Parathyroid adenoma (tissue), 2 donors: ENCODE data around the gene FCRL6.

Source experiments
- H2AFZ ChIP-seq: fragments of 300-600 bp; sonication (generic); one replicate; pipeline ENCODE4 v1.7.0; 2017; ENCODE audit warnings: antibody characterized with exemption, mild to moderate bottlenecking
- H3K27ac ChIP-seq: fragments of 300-600 bp; sonication (generic); one replicate; pipeline ENCODE4 v1.7.0; 2017
- H3K27me3 ChIP-seq: fragments of 300-600 bp; sonication (generic); one replicate; pipeline ENCODE4 v1.7.0; 2017; ENCODE audit warnings: low read length; ENCODE audit not compliant: control insufficient read depth, insufficient read depth
- H3K36me3 ChIP-seq: fragments of 300-600 bp; sonication (generic); one replicate; pipeline ENCODE4 v1.7.0; 2017; ENCODE audit warnings: low read length; ENCODE audit not compliant: control insufficient read depth, insufficient read depth
- H3K4me1 ChIP-seq: fragments of 300-600 bp; sonication (generic); one replicate; pipeline ENCODE4 v1.7.0; 2017; ENCODE audit warnings: control low read depth
- H3K4me2 ChIP-seq: fragments of 300-600 bp; sonication (generic); one replicate; pipeline ENCODE4 v1.7.0; 2017; ENCODE audit warnings: low read length
- H3K4me3 ChIP-seq: fragments of 300-600 bp; sonication (generic); one replicate; pipeline ENCODE4 v1.7.0; 2017; ENCODE audit warnings: low read depth, low read length
- H3K79me2 ChIP-seq: fragments of 300-600 bp; sonication (generic); one replicate; pipeline ENCODE4 v1.7.0; 2017; ENCODE audit warnings: control low read depth
- H3K9ac ChIP-seq: fragments of 300-600 bp; sonication (generic); one replicate; pipeline ENCODE4 v1.7.0; 2017; ENCODE audit warnings: mild to moderate bottlenecking
- H3K9me3 ChIP-seq: fragments of 300-600 bp; sonication (generic); one replicate; pipeline ENCODE4 v1.7.0; 2017; ENCODE audit warnings: low read length; ENCODE audit not compliant: control insufficient read depth
- TF ChIP-seq, protein P1 (sequence below): fragments of 300-600 bp; sonication (generic); IDR thresholded peaks from one replicate; pipeline ENCODE4 v1.7.0; 2017; ENCODE audit warnings: antibody characterized with exemption, mild to moderate bottlenecking
- donor health status: primary hyperparathyroidism.

FCRL6 gene

DNA sequence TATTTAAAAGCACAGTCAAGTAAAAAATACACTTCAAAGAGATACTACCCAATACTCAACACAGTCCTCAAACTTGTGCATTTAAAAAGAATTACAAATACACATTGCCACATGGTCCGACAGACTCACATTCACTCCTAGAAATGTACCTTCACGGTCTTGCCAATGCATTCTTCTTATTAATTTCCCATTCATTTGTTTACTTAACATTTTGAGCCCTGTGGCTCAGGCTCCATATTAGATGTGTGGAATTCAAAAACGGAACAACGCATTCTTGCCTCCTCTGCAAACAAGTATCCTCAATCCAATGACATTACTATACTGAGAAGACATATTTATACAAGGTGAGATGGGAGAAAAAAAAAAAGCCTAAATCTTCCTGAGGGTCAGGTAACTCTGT is 23.9 kb upstream of the FCRL6 start:
- TF ChIP-seq, protein P1, sequence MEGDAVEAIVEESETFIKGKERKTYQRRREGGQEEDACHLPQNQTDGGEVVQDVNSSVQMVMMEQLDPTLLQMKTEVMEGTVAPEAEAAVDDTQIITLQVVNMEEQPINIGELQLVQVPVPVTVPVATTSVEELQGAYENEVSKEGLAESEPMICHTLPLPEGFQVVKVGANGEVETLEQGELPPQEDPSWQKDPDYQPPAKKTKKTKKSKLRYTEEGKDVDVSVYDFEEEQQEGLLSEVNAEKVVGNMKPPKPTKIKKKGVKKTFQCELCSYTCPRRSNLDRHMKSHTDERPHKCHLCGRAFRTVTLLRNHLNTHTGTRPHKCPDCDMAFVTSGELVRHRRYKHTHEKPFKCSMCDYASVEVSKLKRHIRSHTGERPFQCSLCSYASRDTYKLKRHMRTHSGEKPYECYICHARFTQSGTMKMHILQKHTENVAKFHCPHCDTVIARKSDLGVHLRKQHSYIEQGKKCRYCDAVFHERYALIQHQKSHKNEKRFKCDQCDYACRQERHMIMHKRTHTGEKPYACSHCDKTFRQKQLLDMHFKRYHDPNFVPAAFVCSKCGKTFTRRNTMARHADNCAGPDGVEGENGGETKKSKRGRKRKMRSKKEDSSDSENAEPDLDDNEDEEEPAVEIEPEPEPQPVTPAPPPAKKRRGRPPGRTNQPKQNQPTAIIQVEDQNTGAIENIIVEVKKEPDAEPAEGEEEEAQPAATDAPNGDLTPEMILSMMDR: no peak
- Histone ChIP-seq H3K27ac (no peak overlapping the region), H3K4me3 (no peak overlapping the region)

DNA sequence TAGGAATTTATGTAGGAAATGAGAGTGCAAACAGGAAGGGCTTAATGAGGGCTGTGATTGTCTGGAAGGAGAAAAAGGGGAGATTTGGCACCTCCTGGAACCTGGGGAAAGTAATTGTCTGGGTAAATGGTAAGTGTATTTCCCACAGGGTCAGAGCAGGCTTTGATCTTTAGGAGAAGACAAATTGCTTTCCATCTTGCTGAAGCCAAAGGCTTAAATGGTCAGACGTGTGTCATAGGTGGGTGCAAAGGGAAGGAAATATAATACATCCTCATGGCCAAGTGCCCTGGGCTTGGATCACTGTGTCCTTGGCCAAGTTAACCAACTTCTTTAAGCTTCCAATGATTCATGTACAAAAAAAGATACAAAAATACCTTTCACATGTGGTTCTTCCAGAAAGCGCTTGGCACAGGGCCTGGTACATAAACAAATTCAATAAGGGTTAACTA is 22.7 kb upstream of the FCRL6 start:
- no peak overlapping the region for H3K4me2 ChIP-seq
- H3K9me3 ChIP-seq: no peaks in the 10 kb centered on the region
- peak overlapping the region; percentile 47 for H3K27ac ChIP-seq
- H3K79me2 ChIP-seq: no peaks in the 10 kb centered on the region
- H3K27me3 ChIP-seq: no peaks in the 10 kb centered on the region
- no peak overlapping the region for H3K9ac ChIP-seq
- no peaks in the 10 kb centered on the region for H3K36me3 ChIP-seq
- H3K4me1 ChIP-seq: no peaks in the 10 kb centered on the region
- H2AFZ ChIP-seq: no peak overlapping the region
- TF ChIP-seq, protein P1: no peak
- no peak overlapping the region for H3K4me3 ChIP-seq

More for the DNA sequence above, 23.9 kb upstream of the FCRL6 start:
- H3K36me3 ChIP-seq: no peaks in the 10 kb centered on the region
- no peak overlapping the region for H2AFZ ChIP-seq
- no peaks in the 10 kb centered on the region for H3K79me2 ChIP-seq
- no peaks in the 10 kb centered on the region for H3K27me3 ChIP-seq
- H3K9ac ChIP-seq: no peak overlapping the region
- H3K4me1 ChIP-seq: no peaks in the 10 kb centered on the region
- no peaks in the 10 kb centered on the region for H3K9me3 ChIP-seq
- H3K4me2 ChIP-seq: no peak overlapping the region

DNA sequence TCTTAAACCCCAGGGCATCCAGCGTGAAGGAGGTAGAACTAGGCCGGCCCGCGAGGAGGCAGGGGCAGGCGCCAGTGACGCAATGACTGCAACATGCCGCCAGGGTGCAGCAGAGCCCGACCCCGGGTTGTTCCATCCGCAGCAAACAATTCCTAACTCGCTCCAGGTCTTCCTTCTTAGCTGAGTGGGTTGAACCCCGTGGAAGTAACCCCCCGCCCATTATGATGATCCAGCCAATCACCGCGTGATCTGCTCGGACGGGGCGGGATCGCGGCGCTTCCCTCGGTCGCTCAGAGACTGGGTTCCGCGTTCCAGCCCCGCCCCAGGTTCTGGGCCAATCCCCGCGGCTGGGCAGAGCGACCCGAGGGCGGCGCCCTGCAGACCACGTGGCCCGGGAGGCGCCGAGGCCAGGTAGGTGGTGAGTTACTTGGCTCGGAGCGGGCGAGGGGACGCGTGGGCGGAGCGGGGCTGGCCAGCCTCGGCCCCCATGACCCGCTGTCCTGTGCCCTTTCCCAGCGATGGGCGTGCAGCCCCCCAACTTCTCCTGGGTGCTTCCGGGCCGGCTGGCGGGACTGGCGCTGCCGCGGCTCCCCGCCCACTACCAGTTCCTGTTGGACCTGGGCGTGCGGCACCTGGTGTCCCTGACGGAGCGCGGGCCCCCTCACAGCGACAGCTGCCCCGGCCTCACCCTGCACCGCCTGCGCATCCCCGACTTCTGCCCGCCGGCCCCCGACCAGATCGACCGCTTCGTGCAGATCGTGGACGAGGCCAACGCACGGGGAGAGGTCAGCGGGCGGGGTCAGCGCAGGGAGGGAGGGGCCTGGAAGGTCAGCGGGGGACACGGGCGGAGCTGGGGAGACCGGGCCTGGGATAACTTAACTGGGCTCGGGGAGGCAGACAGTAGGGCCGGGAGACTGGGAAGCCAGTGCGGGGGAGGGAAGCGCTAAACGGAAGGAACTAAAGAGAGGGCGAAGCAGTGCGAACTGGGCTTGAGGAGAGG is 21.3 kb upstream of the FCRL6 start, which contains the start of gene DUSP23:
Gene DUSP23, plus strand, starts transcription at position 380 of the 1,000 bp plus-strand sequence. Its CDS starts 139 bp downstream, at position 519.
- Histone ChIP-seq H3K27ac (peak within 1 kb of the TSS; percentile 72), H3K4me1 (no peaks in the 10 kb centered on the region), H3K27me3 (no peaks in the 10 kb centered on the region), H2AFZ (peak within 1 kb of the TSS; percentile 87), H3K4me2 (peak within 1 kb of the TSS; percentile 59), H3K9ac (no peak within 1 kb of the TSS), H3K36me3 (no peaks in the 10 kb centered on the region), H3K4me3 (peak within 1 kb of the TSS; percentile 78), H3K9me3 (no peaks in the 10 kb centered on the region), H3K79me2 (no peaks in the 10 kb centered on the region)
- TF ChIP-seq, protein P1: peak; percentile 88

DNA sequence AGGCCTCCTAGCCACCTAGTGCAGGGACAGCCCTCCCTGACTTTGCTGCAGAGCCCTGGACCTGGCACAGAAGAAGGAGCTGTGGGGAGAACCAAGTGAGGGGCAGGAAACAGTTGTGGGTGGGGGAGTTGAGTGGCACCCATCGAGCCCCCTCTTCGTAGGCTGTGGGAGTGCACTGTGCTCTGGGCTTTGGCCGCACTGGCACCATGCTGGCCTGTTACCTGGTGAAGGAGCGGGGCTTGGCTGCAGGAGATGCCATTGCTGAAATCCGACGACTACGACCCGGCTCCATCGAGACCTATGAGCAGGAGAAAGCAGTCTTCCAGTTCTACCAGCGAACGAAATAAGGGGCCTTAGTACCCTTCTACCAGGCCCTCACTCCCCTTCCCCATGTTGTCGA is 20.2 kb upstream of the FCRL6 start:
- Histone ChIP-seq H3K27me3 (no peaks in the 10 kb centered on the region), H3K4me1 (no peaks in the 10 kb centered on the region), H3K4me3 (peak overlapping the region; percentile 78), H3K79me2 (no peaks in the 10 kb centered on the region), H3K4me2 (no peak overlapping the region), H3K9me3 (no peaks in the 10 kb centered on the region), H3K27ac (peak overlapping the region; percentile 72), H3K9ac (no peak overlapping the region), H3K36me3 (no peaks in the 10 kb centered on the region), H2AFZ (no peak overlapping the region)
- TF ChIP-seq, protein P1: no peak
